22Rv1 (cell line): Measurements from ENCODE around the gene IMP3.

Experiments used
- ZFX ChIP-seq: fragments of 450-650 bp; IDR thresholded peaks from 2 replicates; pipeline ENCODE4 v1.6.1; 2017; ENCODE audit warnings: antibody characterized with exemption, borderline replicate concordance
- TF ChIP-seq, protein P1 (sequence below): fragments of 450-650 bp; IDR thresholded peaks from 2 replicates; pipeline ENCODE4 v1.5.1; 2017; ENCODE audit warnings: mild to moderate bottlenecking

- no peak for TF ChIP-seq ZFX
- TF ChIP-seq, protein P1, sequence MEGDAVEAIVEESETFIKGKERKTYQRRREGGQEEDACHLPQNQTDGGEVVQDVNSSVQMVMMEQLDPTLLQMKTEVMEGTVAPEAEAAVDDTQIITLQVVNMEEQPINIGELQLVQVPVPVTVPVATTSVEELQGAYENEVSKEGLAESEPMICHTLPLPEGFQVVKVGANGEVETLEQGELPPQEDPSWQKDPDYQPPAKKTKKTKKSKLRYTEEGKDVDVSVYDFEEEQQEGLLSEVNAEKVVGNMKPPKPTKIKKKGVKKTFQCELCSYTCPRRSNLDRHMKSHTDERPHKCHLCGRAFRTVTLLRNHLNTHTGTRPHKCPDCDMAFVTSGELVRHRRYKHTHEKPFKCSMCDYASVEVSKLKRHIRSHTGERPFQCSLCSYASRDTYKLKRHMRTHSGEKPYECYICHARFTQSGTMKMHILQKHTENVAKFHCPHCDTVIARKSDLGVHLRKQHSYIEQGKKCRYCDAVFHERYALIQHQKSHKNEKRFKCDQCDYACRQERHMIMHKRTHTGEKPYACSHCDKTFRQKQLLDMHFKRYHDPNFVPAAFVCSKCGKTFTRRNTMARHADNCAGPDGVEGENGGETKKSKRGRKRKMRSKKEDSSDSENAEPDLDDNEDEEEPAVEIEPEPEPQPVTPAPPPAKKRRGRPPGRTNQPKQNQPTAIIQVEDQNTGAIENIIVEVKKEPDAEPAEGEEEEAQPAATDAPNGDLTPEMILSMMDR: no peak
Measured at GRCh38 chr15:75641179-75641503, 1.1 kb upstream of the IMP3 start.
